GM12891 (cell line): ENCODE measurements around the gene PSEN2.

Source experiments
- PAX5 ChIP-seq: IDR thresholded peaks from 2 replicates; pipeline ENCODE4 v1.6.1; 2011; ENCODE audit warnings: low read length, moderate library complexity, mild to moderate bottlenecking; ENCODE audit not compliant: insufficient read depth, severe bottlenecking
- POLR2A ChIP-seq: IDR thresholded peaks from 2 replicates; pipeline ENCODE4 v1.6.1; 2011; ENCODE audit warnings: low read depth, low read length, control low read depth
- POLR2AphosphoS5 ChIP-seq: IDR thresholded peaks from 2 replicates; pipeline ENCODE4 v1.6.1; 2011; ENCODE audit warnings: low read depth, low read length, control low read depth
- POU2F2 ChIP-seq: IDR thresholded peaks from 2 replicates; pipeline ENCODE4 v1.6.1; 2011; ENCODE audit warnings: low read depth, mild to moderate bottlenecking, control low read depth, low read length, moderate library complexity
- SPI1 ChIP-seq: IDR thresholded peaks from 2 replicates; pipeline ENCODE4 v1.6.1; 2011; ENCODE audit warnings: low read depth, low read length, control low read depth
- TAF1 ChIP-seq: IDR thresholded peaks from 2 replicates; pipeline ENCODE4 v1.6.1; 2011; ENCODE audit warnings: low read depth, low read length, control low read depth

- TF ChIP-seq POLR2A (no peak), POLR2AphosphoS5 (no peak), POU2F2 (no peak), SPI1 (no peak), PAX5 (no peak), TAF1 (no peak)
Observed at GRCh38 chr1:226863446-226863845, 7.0 kb upstream of the PSEN2 start.
